GM19463 (cell line): ENCODE measurements around the gene APOBR.
"Not testable (repeated sequence)": the region's sequence is repeated elsewhere in the genome, so short reads cannot be mapped to it uniquely, and the experiment has no call there.

Source experiments
- ATAC-seq: cut with Tn5 transposase; IDR thresholded peaks from one replicate; pipeline ENCODE4 v1.9.1; 2021; ENCODE audit warnings: mild to moderate bottlenecking, moderate library complexity; ENCODE audit not compliant: unreplicated experiment

APOBR gene

GRCh38 chr16:28526201-28527099 lies 32.0 kb downstream of the APOBR start:
- ATAC-seq, result no peak

GRCh38 chr16:28527100-28527785 lies 32.8 kb downstream of the APOBR start:
- not testable (repeated sequence) for ATAC-seq

GRCh38 chr16:28527985-28528384 lies 33.5 kb downstream of the APOBR start:
- no peak for ATAC-seq

- ATAC-seq, result no peak
These were observed 34.0 kb downstream of the APOBR start for GRCh38 chr16:28528463-28528867.

GRCh38 chr16:28529124-28529523 lies 34.7 kb downstream of the APOBR start:
- ATAC-seq, result no peak

GRCh38 chr16:28531777-28532744 lies 37.6 kb downstream of the APOBR start:
- no peak for ATAC-seq

- ATAC-seq, result no peak
These were observed 38.7 kb downstream of the APOBR start for GRCh38 chr16:28532940-28533647.

GRCh38 chr16:28534542-28535373 lies 40.3 kb downstream of the APOBR start:
- no peak for ATAC-seq

- ATAC-seq, result no peak
These were observed 42.6 kb downstream of the APOBR start for GRCh38 chr16:28537076-28537475.

- ATAC-seq, result no peak
These were observed 43.7 kb downstream of the APOBR start for GRCh38 chr16:28537964-28538732.

- no peak for ATAC-seq
These were observed 44.5 kb downstream of the APOBR start, which contains the start of gene NUPR1 for GRCh38 chr16:28538733-28539596. Gene NUPR1, minus strand, starts transcription at chr16:28538974. Its CDS starts 67 bp downstream, at chr16:28538907.

- no peak for ATAC-seq
These were observed 45.9 kb downstream of the APOBR start for GRCh38 chr16:28540346-28540745.

GRCh38 chr16:28542646-28543045 lies 48.2 kb downstream of the APOBR start:
- no peak for ATAC-seq

- ATAC-seq, result no peak
These were observed 48.6 kb downstream of the APOBR start for GRCh38 chr16:28543072-28543471.

GRCh38 chr16:28544998-28545397 lies 50.6 kb downstream of the APOBR start:
- ATAC-seq, result no peak

GRCh38 chr16:28545964-28546363 lies 51.5 kb downstream of the APOBR start:
- not testable (repeated sequence) for ATAC-seq

GRCh38 chr16:28546626-28547025 lies 52.2 kb downstream of the APOBR start:
- no peak for ATAC-seq
